A549 (cell line): ENCODE measurements around the gene TBX1. TPM values are rescaled to one million over a fixed set of nuclear protein-coding genes. Genes with fewer than 3 reads are reported as not detected.

ENCODE experiments used
- ATAC-seq, 2 experiments: fragments of 200-7000 bp in 1 of 2; fragments of >200 bp in 1 of 2; cut with Nextera tagmentation in 1 of 2; cut with Tn5 transposase in 1 of 2; 3 replicates each; pipeline versions ENCODE4 v1.8.0 to v1.9.1; 2018 to 2020; ENCODE audit warnings: mild to moderate bottlenecking in 1 of 2, moderate library complexity in 1 of 2
- CTCF ChIA-PET: fragments of 300-600 bp; sonication (Branson Sonifier 250); formaldehyde crosslinking; extraction: SDS; loops from one replicate; lab custom pipeline; 2021; ENCODE audit warnings: antibody characterized with exemption, inconsistent platforms; lab: Yijun Ruan, JAX
- POLR2A ChIA-PET: fragments of 350-600 bp; formaldehyde crosslinking; extraction: SDS; loops from one replicate; lab custom pipeline; 2021; ENCODE audit warnings: antibody characterized with exemption, inconsistent platforms; lab: Yijun Ruan, JAX
- DNase-seq, 2 experiments: peaks; one replicate each; pipeline versions ENCODE4 v3.0.0 to v3.0.0-alpha.2; 2011 to 2016; ENCODE audit warnings: low read depth in 1 of 2, low spot score in 1 of 2
- FAIRE-seq: peaks from 2 replicates; lab custom pipeline; 2011; peaks lifted over from hg19 to GRCh38; lab: Jason Lieb, UNC
- H3K27ac ChIP-seq, 2 experiments: fragments of >200 bp; sonication (Bioruptor Twin); formaldehyde crosslinking; 3 replicates each; pipeline ENCODE4 v1.5.1; 2016 to 2017
- H3K4me1 ChIP-seq: fragments of >200 bp; sonication (Bioruptor Twin); formaldehyde crosslinking; 3 replicates; pipeline ENCODE4 v1.6.1; 2016
- H3K4me2 ChIP-seq: fragments of >200 bp; sonication (Bioruptor Twin); formaldehyde crosslinking; 3 replicates; pipeline ENCODE4 v1.6.1; 2016
- H3K4me3 ChIP-seq: fragments of >200 bp; sonication (Bioruptor Twin); formaldehyde crosslinking; 3 replicates; pipeline ENCODE4 v1.5.1; 2016
- H3K9me3 ChIP-seq: fragments of >200 bp; sonication (Bioruptor Twin); formaldehyde crosslinking; 3 replicates; pipeline ENCODE4 v1.6.1; 2016
- BCL3 ChIP-seq: fragments of >200 bp; sonication (Bioruptor Twin); formaldehyde crosslinking; IDR thresholded peaks from 3 replicates; pipeline ENCODE4 v1.6.1; 2016
- CBX2 ChIP-seq: fragments of 200-600 bp; sonication (generic); IDR thresholded peaks from 2 replicates; pipeline ENCODE4 v1.6.1; 2016; ENCODE audit warnings: low read depth, mild to moderate bottlenecking, borderline replicate concordance
- CHD4 ChIP-seq: fragments of 200-600 bp; sonication (generic); IDR thresholded peaks from 2 replicates; pipeline ENCODE4 v1.6.1; 2016; ENCODE audit warnings: antibody characterized with exemption, mild to moderate bottlenecking, borderline replicate concordance
- EHMT2 ChIP-seq: fragments of 200-600 bp; sonication (generic); IDR thresholded peaks from 2 replicates; pipeline ENCODE4 v1.6.1; 2016; ENCODE audit warnings: antibody characterized with exemption, low read depth, mild to moderate bottlenecking, moderate library complexity
- GATA3 ChIP-seq: IDR thresholded peaks from 2 replicates; pipeline ENCODE4 v1.6.1; 2012; ENCODE audit warnings: borderline replicate concordance
- HDAC2 ChIP-seq: fragments of 200-600 bp; sonication (generic); IDR thresholded peaks from 2 replicates; pipeline ENCODE4 v1.6.1; 2016
- HMGXB4 ChIP-seq: fragments of 250-450 bp; sonication (Bioruptor Pico); IDR thresholded peaks from 2 replicates; pipeline ENCODE4 v1.5.0; 2021; ENCODE audit warnings: mild to moderate bottlenecking, moderate library complexity, borderline replicate concordance
- HOXA7 ChIP-seq: fragments of 250-450 bp; sonication (Bioruptor Pico); IDR thresholded peaks from 2 replicates; pipeline ENCODE4 v1.5.0; 2020; ENCODE audit warnings: mild to moderate bottlenecking, moderate library complexity
- JUN ChIP-seq, 2 experiments: fragments of >200 bp; sonication (Bioruptor Twin); formaldehyde crosslinking; IDR thresholded peaks; 2 replicates in 1 of 2; 3 replicates in 1 of 2; pipeline ENCODE4 v1.6.1; 2016 to 2017
- KDM5A ChIP-seq: fragments of 200-600 bp; sonication (generic); IDR thresholded peaks from 2 replicates; pipeline ENCODE4 v1.6.1; 2016; ENCODE audit warnings: antibody characterized with exemption, mild to moderate bottlenecking
- NR3C1 ChIP-seq: fragments of >200 bp; sonication (Bioruptor Twin); formaldehyde crosslinking; IDR thresholded peaks from 3 replicates; pipeline ENCODE4 v1.6.1; 2017
- PHF8 ChIP-seq: fragments of 200-600 bp; sonication (generic); IDR thresholded peaks from 2 replicates; pipeline ENCODE4 v1.6.1; 2016; ENCODE audit warnings: low read depth, mild to moderate bottlenecking, antibody characterized with exemption, moderate library complexity, borderline replicate concordance
- POLR2A ChIP-seq: IDR thresholded peaks from 2 replicates; pipeline ENCODE4 v1.6.1; 2012; ENCODE audit warnings: mild to moderate bottlenecking, low read length
- SREBF2 ChIP-seq: fragments of 450-650 bp; IDR thresholded peaks from 2 replicates; pipeline ENCODE4 v1.6.1; 2014; ENCODE audit warnings: mild to moderate bottlenecking, moderate library complexity
- TFCP2L1 ChIP-seq: fragments of 250-450 bp; sonication (Bioruptor Pico); IDR thresholded peaks from 2 replicates; pipeline ENCODE4 v1.5.0; 2021; ENCODE audit warnings: mild to moderate bottlenecking
- TP53 ChIP-seq: fragments of 250-450 bp; sonication (Bioruptor Pico); IDR thresholded peaks from 2 replicates; pipeline ENCODE4 v1.5.0; 2021; ENCODE audit warnings: mild to moderate bottlenecking, moderate library complexity
- ZC3H11A ChIP-seq: fragments of 450-650 bp; IDR thresholded peaks from 2 replicates; pipeline ENCODE4 v1.6.1; 2014; ENCODE audit warnings: antibody characterized with exemption, mild to moderate bottlenecking
- ZSCAN20 ChIP-seq: fragments of 250-450 bp; sonication (Bioruptor Pico); IDR thresholded peaks from 2 replicates; pipeline ENCODE4 v1.8.0; 2022; ENCODE audit warnings: mild to moderate bottlenecking, moderate library complexity
- WGBS: methylation state at CpG from one replicate; pipeline ENCODE4 v1.1.6; 2017; ENCODE audit errors: missing lambda C conversion rate; 5-methylcytosine and 5-hydroxymethylcytosine counted together
- polyA plus RNA-seq, 4 experiments: library from polyadenylated mRNA; depleted of rRNA in 3 of 4; stranded (reverse); fragments of >200 nt; fragmentation: RNase III in 1 of 4; extraction: RNeasy Plus Mini Kit Qiagen cat#74134 plus additional on column Dnase treatment in 1 of 4; gene quantifications; 2 replicates in 3 of 4; 3 replicates in 1 of 4; pipeline ENCODE4 v1.2.3, GENCODE V29; 2011 to 2017
- TF ChIP-seq, protein P1 (sequence below): fragments of 200-600 bp; sonication (generic); IDR thresholded peaks from 2 replicates; pipeline ENCODE4 v1.6.1; 2016; ENCODE audit warnings: antibody characterized with exemption, mild to moderate bottlenecking, moderate library complexity
- TF ChIP-seq, protein P2 (sequence below): fragments of >200 bp; sonication (Bioruptor Twin); formaldehyde crosslinking; IDR thresholded peaks from 2 replicates; pipeline ENCODE4 v1.6.1; 2016
- TF ChIP-seq, protein P3 (sequence below): IDR thresholded peaks from 2 replicates; pipeline ENCODE4 v1.6.1; 2012; ENCODE audit warnings: low read depth, borderline replicate concordance

TBX1 gene
- polyA plus RNA-seq, 2 of the 4 experiments (the other 2 are of a cell fraction) = 0.30 to 2.8 TPM

- ChIA-PET CTCF (no interaction called here), POLR2A (interaction anchor here (0.5 kb wide), 1 partner anchor 8 kb away, joined by 3 read pairs; no protein-coding TSS in a partner anchor)
- H3K4me1 ChIP-seq = peaks cover 2% of the 10 kb centered on the region; the same call in 2 of the 3 replicates
- WGBS = 84% methylated on average over 7 of the region's 36 CpGs
- H3K9me3 ChIP-seq = no peaks in the 10 kb centered on the region
- ATAC-seq (no peak), DNase-seq (no peak), FAIRE-seq (no peak)
- H3K27ac ChIP-seq = no peak overlapping the region
- H3K4me2 ChIP-seq = no peak overlapping the region
- TF ChIP-seq JUN (IDR thresholded peaks at IDR 0.05) (no peak), TP53 (CRISPR knock-in tag) (no peak), HMGXB4 (CRISPR knock-in tag) (no peak), CHD4 (no peak), HDAC2 (no peak)
- H3K4me3 ChIP-seq = no peak overlapping the region
Measured at GRCh38 chr22:19811811-19812771, 51.5 kb downstream of the TBX1 start.

GRCh38 chr22:19812910-19813309 lies 52.3 kb downstream of the TBX1 start:
- H3K4me3 ChIP-seq = no peak overlapping the region
- TF ChIP-seq ZC3H11A (no peak), NR3C1 (no peak), EHMT2 (no peak), SREBF2 (no peak), GATA3 (no peak), ZSCAN20 (CRISPR knock-in tag) (no peak), KDM5A (no peak), TFCP2L1 (no peak), TP53 (CRISPR knock-in tag) (no peak), PHF8 (no peak), HOXA7 (CRISPR knock-in tag) (no peak), CBX2 (no peak), POLR2A (no peak), BCL3 (no peak), CHD4 (no peak)
- TF ChIP-seq, protein P1, sequence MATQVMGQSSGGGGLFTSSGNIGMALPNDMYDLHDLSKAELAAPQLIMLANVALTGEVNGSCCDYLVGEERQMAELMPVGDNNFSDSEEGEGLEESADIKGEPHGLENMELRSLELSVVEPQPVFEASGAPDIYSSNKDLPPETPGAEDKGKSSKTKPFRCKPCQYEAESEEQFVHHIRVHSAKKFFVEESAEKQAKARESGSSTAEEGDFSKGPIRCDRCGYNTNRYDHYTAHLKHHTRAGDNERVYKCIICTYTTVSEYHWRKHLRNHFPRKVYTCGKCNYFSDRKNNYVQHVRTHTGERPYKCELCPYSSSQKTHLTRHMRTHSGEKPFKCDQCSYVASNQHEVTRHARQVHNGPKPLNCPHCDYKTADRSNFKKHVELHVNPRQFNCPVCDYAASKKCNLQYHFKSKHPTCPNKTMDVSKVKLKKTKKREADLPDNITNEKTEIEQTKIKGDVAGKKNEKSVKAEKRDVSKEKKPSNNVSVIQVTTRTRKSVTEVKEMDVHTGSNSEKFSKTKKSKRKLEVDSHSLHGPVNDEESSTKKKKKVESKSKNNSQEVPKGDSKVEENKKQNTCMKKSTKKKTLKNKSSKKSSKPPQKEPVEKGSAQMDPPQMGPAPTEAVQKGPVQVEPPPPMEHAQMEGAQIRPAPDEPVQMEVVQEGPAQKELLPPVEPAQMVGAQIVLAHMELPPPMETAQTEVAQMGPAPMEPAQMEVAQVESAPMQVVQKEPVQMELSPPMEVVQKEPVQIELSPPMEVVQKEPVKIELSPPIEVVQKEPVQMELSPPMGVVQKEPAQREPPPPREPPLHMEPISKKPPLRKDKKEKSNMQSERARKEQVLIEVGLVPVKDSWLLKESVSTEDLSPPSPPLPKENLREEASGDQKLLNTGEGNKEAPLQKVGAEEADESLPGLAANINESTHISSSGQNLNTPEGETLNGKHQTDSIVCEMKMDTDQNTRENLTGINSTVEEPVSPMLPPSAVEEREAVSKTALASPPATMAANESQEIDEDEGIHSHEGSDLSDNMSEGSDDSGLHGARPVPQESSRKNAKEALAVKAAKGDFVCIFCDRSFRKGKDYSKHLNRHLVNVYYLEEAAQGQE = no peak
- TF ChIP-seq, protein P2, sequence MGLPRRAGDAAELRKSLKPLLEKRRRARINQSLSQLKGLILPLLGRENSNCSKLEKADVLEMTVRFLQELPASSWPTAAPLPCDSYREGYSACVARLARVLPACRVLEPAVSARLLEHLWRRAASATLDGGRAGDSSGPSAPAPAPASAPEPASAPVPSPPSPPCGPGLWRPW = no peak
- TF ChIP-seq, protein P3, sequence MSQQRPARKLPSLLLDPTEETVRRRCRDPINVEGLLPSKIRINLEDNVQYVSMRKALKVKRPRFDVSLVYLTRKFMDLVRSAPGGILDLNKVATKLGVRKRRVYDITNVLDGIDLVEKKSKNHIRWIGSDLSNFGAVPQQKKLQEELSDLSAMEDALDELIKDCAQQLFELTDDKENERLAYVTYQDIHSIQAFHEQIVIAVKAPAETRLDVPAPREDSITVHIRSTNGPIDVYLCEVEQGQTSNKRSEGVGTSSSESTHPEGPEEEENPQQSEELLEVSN = no peak
- CTCF ChIA-PET = no interaction called here
- POLR2A ChIA-PET = no interaction called here
- no peaks in the 10 kb centered on the region for H3K4me1 ChIP-seq
- WGBS = 85% methylated on average over 11 of the region's 11 CpGs
- no peak for FAIRE-seq
- no peak overlapping the region for H3K4me2 ChIP-seq
- H3K27ac ChIP-seq = no peak overlapping the region
- no peaks in the 10 kb centered on the region for H3K9me3 ChIP-seq
- no peak for DNase-seq
- ATAC-seq = no peak
